HG03095 (cell line): ENCODE data around the gene SEC14L5.
"Not testable (repeated sequence)": the region's sequence is repeated elsewhere in the genome, so short reads cannot be mapped to it uniquely, and the experiment has no call there.

ENCODE experiments used
- ATAC-seq: cut with Tn5 transposase; IDR thresholded peaks from one replicate; pipeline ENCODE4 v1.9.1; 2021; ENCODE audit warnings: moderate library complexity; ENCODE audit not compliant: unreplicated experiment

Gene SEC14L5

DNA sequence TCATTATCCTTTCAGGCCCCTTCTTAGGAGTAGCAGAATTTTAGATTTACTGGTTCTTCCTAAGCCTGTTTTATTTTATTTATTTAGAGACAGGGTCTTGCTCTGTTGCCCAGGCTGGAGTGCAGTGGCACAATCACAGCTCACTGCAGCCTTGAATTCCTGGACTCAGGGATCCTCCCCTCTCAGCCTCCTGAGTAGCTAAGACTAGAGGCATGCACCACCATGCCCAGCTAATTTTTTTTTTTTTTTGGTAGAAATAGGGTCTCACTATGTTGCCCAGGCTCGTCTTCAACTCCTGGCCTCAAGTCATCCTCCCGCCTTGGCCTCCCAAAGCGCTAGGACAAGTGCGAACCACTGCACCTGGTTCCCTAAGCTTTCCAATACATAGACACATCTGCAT, 28.5 kb upstream of the SEC14L5 start:
- not testable (repeated sequence) for ATAC-seq

DNA sequence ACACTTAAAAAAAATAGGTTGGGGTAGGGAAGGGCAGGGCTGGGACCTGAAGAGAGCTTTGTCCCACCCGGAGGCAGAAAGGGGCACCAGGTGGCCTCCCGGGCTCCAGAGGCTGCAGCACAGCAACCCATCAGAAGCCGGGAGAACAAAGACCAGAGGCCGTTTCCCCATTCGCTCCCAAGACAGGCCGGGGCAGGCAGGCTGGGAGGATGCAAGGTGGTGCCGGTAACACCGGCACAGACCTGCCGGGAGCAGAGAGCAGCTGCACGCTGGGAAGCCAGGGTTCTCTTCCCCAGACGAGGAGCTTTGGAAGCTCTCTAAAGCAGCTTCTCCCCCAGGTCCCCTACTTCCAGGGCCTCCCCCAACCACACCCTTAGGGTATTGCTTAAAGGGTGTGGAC, 26.7 kb upstream of the SEC14L5 start:
- ATAC-seq: no peak

DNA sequence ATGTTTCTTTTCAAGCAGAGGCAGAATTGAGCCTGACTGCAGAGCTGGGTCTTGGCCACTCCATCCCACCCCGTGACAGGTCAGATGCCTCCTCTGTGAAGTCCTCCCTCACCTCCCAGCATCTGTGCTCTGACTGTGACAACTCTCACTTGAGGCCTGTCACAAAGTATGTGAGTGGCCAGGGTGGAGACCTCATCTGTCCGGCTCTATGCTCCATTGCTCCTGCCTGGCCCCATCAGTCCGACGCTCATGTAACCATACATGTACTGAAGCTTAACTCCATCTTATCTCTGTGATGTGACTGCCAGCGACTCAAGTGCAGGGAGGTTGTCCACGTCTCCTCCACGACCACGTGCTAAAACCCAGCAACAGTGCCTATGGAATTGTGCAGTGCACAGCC, 24.7 kb upstream of the SEC14L5 start:
- ATAC-seq: no peak

DNA sequence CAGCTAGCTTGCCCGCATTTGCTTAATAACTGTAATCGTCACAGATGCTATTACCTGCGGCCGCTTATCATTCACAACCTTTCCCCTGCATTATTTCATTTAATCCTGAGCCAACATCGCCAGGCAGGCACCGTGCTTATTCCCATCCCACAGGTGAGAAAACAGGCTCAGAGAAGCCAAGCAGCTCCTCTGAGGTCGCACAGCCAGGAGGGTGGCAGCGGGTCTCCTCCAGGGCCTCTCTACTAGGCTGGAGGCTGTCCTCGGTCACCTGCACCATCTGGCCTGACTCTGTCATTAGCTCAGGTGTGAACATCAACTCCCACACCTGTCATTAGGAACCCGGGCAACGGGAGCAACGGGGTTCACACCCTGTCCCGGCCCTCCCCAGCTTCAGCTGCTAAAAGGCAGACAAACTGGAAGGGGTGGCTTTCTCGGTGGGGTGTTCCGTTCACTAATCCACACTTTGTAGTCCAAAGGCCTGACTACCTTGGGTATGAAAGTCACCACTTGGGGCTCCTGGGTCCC, 24.2 kb upstream of the SEC14L5 start:
- ATAC-seq: no peak

DNA sequence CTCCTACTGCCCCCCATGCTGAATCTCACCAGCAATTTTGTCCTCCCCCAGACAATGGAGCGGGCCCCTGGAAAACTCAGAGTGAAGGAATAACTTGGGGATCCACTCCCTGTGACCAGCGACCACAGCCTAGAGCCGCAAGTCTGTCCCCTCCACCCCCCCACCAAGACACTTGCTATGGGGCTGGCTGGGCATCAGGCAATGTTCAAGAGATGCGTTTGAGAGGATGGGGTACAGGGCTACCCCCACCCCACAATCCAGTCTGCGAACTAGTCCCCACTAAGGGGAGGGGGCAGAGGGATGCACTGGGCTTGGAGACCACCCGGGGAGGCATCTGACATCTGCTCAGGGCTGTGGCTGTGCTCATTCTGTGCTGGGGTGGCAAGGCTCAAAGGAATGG, 23.5 kb upstream of the SEC14L5 start:
- ATAC-seq: no peak

DNA sequence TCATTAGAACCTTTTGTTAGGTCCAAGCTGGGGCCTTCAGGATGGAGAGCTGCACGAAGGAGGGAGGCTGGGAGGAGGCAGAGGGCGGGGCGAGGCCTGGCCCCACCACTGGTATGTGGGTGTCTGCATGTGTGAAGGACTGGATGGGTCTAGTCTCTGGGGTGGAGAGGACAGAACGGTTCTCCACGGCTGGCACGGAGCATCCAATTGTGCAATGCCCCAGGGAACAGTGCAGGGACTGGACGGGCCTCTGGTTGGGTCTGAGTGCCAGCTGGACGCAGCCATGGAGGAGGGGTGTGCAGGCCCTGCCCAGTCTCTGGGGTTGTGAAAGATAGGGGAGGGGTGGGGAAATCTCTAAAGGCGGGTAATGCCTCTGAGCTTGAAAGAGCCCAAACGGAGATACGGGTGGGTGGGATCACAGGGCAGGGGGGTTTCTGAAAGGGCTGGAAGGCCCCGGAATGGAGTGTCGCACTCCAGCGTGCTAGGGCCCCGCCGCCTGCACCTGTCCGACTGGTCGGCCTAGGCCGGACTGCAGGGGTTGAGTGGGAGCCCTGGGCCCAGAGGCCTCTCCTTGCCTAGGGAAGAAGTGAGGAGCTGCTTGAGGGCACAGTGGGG, 22.8 kb upstream of the SEC14L5 start:
- ATAC-seq: no peak

DNA sequence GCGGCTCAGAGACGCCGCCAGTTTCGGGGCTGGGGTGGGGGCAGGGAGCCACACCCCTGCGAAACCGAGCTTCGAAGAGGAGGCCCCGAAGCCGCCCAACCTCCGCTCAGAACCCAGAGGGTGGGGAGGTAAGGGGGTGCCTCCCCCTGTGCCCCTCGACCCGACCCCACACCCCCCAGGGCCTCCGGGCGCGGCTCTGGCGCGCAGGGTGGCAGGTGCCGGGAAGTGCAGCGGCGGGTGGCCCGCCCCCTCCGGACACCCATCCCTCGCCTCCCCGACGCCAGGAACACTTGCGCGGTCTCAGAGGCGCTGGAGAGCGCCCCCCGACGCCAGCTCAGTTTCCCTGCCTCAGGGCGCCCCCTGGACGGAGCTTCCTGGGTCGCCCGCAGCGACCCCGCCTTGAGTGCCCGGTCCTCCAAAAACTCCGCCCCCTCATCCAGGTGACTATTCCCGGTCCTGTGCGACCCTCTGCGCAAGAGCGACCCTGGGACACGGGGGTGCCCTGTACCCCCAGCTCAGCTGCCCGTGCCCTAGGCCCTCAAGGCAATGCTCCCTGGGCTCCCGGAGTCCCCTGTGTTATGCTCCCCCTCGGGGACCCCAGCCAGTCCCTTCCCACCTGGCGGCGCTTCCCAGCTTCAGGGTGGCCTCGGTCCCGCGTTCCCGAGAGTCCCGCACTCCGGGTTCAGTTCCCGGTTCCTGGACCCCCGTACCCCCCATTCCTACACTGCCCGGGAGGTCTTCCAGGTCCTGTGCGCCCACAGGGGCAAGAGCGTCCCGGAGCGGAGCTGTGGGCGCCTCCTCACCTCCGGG, 21.7 kb upstream of the SEC14L5 start:
- no peak for ATAC-seq

DNA sequence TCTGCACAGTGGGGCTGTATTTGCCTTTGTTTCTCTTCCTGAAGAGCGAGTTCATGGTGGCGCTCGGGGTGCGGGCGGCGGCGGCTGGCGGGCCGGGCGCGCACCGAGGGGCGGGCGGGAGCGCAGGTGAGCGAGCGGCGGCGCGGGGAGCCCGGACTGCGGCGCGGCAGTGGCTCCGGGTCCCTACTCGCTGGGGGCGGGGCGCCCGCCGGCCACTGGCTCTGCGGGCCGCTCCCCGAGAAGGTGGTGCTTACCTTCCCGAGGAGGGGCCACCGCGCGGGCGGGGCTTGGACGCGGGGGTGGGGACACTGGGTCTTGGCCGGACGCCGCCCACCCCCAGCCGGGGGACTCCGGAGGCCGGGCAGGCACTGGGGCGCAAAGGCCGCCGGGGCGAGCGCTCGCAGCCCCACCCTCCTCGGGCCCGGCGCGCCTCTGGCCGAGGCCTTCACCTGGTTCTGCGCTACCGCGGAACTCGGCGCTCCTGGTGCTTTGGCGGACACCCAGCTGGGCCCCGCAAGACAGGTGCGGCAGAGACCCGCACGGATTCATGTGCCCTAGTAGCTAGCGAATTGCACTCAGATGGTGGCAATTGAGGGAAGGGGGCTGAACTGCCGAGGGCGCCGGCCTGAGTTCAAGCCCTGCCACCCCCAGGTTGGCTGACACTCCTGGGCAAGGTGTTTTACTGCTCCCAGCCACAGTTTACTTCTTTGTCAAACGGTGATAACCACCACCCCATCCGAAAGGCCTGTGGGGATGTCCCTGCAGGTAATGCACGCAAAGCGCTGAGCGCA, 20.9 kb upstream of the SEC14L5 start, which contains the start of gene PPL:
PPL (minus strand) TSS at position 158 of the 791 bp plus-strand sequence; CDS start at position 55, 103 bp downstream.
- ATAC-seq: no peak

DNA sequence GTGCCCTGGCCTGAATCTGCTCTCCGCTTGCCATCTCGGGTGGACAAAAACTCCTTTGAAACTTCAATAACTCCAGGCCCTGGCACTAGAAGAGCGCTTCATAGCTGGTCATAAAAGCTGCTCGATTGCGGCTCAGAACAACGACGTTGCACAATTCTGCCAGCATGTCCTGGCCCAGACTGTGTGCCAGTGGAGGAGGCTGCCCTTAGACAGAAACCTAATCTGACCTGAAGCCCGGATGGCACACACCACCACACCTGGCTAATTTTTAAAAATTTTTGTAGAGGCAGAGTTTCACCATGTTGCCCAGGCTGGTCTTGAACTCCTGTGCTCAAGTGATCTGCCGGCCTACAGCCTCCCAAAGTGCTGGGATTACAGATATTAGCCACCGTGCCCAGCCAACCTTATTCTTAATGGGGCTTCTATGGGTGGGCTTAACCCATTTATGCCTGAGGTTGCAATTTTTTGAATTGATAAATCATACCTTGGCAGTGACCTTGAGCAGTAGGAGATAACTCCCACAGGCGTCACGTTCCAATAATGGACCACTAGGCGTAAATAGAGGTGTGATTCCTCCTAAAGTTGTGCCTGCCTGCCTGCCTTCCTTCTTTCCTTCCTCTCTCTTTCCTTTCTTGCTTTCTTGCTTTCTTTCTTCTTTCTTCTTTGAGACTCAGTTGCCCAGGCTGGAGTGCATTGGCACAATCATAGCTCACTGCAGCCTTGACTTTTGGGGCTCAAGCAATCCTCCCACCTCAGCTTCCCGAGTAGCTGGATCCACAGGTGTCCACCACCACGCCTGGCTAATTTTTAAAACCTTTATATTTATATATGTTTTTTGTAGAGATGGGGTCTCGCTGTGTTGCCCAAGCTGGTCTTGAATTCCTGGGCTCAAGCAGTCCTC, 20.1 kb upstream of the SEC14L5 start:
- no peak for ATAC-seq

DNA sequence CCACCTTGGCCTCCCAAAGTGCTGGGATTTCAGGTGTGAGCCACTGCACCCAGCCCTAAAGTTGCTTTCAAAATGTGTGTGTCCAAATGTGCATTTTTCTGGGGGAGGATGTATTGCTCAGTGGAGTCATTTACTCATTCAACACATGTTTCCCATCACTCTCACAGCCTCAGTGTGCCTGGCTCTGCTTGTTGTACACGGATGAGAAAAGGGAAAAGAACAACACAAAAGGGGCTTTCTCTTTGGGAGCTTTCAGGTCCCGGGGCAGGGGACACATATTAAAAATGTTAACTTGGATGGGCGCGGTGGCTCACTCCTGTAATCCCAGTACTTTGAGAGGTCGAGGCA, 19.5 kb upstream of the SEC14L5 start:
- no peak for ATAC-seq

DNA sequence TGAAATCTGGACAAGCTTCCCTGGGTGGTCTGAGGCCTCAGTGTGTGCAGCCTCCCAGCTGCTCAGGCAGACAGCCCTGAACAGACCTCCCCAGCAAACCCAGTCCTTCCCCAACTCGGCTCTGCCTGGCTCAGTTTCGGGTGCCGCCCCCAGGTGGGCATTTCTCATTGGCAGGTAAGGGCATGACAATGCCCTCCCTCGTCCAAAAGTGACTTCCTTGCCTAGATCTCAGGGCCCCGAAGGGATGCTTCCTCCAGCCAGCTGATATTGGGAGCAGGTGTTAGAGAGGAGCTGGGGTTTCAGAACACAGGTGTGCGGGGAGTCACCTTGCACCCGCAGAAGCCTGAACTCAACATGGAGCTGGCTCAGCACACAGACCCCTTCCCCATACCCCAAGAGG, 17.4 kb upstream of the SEC14L5 start:
- ATAC-seq: no peak

DNA sequence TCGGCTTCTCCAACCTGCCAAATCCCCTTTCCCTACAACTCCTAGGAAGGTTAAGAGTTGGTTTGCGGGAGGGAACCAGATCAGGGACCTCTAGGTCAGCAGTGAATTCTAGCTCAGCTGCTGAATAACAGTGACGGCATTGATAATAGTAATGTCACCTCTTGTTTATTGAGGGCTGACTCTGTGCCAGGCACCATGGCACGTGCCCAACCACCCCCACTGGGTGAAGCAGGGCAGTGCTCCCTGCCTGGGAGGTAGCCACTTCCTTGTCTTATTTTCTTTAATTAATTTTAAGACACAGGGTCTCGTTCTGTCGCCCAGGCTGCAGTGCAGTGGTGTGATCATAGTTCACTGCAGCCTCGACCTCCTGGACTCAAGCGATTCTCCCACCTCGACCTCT, 15.6 kb upstream of the SEC14L5 start:
- ATAC-seq: no peak

DNA sequence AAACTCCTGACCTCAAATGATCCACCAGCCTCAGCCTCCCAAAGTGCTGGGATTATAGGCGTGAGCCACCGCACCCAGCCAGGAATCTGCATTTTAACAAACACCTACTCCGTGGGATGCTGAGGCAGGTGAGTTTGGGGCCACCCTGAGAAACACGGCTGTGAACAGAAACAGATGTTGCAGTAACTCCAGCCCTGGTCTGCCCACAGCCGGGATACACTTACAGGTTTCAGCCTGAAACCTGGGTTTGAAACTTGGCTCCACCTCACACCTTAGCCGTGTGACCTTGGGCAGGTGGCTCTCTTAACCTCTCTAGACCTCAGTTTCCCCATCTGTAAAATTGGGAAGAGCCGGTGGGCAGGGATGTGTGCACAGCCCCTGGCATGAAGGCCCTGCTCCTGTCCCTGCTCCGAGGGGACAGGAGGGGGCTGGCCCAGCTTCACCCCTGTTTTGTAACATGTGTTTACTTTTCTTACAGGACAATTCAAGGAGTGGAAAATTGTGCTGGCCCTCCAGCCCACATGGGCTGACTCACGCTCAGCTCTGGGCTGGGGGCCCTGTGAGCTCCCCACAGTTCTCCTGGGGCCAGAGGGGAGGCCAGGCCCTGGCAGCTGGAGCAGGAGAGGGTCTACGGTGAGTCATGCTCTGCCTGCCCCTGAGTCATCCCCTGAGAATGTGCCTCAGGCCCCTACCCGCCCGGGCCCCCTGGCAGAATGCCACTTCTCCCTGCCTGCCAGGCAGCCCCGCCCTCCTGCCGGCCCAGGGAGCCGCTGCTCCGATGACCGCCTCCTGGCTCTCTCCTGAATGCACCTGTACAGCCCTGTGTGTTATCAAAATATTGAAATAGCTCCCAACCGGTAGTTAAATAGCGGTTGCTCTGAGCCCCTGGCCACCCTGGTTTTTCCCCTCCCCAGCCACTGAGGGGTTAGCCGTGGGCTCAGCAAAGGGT, 13.5 kb upstream of the SEC14L5 start:
- ATAC-seq: no peak

DNA sequence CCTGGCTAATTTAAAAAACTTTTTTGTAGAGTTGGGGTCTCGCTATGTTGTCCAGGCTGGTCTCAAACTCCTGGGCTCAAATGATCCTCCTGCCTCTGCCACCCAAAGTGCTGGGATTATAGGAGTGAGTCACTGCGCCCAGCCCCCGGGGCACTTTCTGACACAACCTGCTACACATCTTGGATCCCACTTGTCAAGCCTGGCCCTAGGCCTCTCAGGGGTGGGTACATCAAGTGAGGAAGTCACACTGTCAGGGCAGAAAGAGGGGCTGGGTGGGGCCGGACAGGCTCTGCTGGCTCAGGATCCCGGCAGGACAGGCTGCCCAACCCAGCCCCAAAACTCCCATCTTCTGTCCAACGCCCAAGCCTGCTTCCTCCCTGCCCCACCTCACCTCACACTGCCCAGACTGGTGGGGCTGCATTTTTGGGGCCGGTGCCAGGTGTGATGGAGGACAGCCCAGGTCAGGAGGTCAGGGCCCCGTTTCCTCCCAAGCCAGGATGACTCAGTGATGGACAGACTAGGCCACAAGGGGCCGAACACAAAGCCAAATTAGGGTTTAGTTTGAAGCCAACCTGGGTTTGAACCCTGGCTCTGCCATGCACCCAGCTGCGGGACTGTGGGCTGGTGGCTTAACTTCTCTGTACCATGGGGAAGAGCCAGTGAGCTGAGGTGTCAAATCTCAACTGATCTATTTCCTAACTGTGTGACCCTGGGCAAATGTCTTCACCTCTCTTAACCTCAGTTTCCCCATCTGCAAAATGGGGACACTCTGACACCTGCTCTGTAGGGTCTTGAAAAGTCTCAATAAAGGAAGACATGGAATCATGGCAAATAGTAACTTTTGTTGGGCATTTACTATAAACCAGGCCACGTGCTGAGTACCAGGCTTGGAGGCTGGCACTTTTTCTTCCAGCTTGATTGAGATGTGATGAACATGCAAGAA, 12.3 kb upstream of the SEC14L5 start:
- ATAC-seq: no peak

DNA sequence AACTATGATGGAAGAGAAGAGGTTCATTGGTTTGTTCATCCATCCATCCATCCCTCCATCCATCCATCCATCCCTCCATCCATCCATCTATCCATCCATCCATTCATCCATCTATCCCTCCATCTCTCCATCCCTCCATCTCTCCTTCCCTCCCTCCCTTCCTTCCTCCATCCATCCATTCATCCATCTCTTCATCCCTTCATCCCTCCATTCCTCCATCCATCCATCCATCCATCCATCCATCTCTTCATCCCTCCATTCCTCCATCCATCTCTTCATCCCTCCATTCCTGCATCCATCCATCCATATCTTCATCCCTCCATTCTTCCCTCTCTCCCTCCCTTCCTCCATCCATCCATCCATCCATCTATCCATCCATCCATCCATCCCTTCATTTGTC, 11.2 kb upstream of the SEC14L5 start:
- ATAC-seq: no peak

DNA sequence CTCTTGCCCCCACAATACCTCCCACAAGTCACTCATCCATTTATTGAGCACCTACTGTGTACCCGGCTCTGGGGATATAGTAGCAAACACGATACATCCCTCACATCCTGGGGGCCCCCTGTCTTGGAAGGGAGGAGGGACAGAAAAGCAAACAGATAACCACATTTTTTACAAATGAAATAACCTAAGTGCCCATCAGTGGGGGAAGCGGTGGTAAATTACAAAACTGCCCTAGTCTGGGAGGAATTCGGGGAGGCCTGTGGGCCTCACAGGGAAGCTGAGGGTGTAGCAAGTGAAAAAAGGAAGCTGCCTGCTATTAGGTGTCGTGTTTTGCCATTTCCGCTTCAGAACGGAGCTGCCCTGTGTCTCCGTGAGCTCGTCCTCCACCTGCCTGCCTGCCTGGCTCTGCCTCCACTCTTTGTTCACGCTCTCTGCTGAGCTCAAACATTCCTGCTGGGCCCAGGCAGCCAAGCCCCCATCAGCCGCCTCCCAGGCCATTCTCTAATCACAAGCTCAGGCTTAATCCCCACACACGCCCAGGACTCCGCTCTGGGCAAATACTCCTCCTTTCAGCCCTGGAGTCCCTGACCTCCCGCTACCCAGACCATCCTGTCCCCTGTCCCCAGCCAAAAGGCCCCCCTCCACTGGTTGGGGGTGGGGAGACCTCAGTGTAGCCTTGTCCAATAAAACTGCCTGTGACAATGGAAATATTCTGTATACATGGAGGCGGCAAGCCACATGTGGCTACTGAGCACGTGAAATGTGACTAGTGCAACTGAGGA, 10.2 kb upstream of the SEC14L5 start:
- ATAC-seq: no peak

DNA sequence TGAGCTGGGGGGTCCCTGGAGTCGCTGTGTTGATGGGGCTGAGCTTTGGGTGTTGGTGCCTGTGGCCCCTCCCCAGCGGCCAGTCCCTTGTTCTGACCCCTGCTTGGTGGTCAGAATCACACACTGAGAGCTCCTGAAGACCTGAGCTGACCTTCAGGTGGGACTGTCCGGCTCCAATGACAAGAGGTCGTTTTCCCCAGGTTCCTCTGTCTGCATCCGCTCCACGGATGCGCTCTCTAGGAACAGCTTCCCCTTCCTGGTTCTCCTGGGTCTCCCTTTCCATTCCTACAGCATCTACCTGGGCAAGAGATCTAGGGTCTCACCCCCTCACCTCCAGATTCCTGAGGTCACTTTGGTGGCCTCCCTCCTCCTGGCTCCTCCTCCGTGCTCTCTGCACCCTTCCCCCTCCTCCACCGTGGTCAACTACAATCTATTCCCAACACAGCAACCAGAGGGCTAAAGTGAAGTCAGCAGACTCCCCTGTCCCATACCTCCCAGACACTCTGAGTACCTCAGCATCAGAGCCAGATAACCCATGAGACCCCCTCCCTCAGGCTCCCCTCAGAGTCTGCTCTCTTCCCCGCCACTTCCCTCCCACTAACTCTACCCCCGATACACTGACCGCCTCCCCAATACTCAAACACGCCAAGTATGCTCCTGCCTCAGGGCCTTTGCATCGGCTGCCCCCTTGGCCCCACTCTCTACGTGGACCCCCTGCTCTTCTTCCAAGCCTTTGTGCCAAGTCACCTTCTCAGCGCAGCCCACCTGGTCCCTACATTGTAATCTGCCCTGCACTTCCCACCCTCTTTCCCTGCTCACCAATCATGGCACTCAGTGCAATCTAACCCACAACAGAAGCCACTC, 9.0 kb upstream of the SEC14L5 start:
- no peak for ATAC-seq
